ENCODE data around the gene EIF4B. TPM values are rescaled to one million over a fixed set of nuclear protein-coding genes. Genes with fewer than 3 reads are reported as not detected.

EIF4B gene
- polyA plus RNA-seq, 5 donors, result 400 to 558 (median 539) TPM

DNA sequence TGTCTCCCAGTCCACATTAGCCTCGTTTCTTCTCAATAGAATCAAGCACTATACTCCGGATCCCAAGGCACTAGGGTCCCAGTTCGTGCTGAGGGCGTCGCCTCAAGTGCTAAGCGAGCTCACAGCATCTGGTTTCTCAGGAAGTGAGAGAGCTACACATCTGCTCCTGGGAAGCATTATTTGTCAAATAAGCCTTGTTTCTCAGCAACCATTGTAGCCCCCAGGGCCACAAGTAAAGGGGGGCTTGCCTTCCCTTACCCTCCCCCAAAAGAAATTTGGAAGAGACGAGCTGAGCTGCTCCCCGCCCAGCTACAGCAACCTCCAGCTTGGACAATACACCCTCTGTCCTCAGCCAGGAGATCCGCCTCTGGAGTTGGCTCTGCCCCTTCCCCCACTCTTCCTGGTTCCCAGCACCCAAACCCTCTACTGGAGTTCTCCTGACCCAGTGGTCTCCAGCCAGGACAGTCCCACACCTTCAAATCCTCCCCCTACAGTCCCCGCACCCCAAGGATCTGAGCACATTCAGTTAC lies 37.9 kb downstream of the EIF4B start:
- no peak for DNase-seq

DNA sequence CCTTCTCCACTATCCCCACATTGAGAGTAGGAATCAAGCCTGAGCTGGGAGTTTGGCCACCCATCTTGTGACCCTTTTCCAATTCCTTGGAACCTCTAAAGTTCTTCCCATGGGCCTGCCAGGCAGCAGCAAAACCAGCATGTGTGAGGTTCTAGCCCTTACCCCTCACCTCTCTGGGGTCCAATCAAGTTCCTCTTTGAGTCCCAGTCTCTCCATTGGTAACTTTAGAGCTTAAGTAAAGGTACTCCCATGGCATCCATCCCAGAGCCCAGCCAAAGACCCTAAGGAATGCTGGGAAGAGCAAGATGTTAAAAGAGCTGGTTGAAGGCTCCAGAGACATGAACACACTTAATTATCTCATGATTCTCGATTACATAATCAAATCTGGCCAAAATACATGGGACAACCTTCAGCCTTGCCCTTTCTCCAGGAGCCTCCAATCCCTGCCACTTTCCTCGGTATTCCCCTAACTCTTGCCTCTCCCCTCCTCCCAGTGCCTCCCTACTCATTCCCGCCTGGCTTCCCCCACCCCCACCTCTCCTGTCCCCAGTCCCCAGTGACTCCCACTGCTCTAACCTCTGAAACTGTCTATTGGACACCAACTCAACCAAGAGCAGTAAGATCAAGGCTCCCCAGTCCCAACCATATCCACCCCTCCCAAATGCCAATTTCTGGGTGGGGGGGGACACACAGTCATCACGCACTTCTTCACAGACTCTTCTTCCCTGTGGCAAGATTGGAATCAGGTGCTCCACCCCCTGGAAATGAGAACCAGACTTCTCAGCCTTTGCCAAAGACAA lies 38.8 kb downstream of the EIF4B start:
- no peak for DNase-seq

DNA sequence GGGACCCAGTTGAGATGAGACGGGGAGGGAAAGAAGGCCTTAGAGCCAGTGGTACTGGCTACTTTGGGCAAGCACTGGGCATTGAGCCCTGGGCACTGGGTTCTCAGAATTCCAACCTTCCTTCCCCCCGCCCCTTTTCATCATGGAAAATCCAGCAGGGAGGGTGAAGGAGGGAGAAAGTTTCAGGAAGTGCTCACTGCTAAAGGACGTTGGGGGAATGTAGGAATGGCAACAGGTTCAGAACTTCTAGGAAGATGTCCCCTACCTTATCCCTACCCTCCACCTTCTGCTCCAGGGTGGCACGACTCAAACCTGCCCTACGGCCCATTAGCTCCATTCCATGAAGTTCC lies 39.4 kb downstream of the EIF4B start:
- no peak for DNase-seq

DNA sequence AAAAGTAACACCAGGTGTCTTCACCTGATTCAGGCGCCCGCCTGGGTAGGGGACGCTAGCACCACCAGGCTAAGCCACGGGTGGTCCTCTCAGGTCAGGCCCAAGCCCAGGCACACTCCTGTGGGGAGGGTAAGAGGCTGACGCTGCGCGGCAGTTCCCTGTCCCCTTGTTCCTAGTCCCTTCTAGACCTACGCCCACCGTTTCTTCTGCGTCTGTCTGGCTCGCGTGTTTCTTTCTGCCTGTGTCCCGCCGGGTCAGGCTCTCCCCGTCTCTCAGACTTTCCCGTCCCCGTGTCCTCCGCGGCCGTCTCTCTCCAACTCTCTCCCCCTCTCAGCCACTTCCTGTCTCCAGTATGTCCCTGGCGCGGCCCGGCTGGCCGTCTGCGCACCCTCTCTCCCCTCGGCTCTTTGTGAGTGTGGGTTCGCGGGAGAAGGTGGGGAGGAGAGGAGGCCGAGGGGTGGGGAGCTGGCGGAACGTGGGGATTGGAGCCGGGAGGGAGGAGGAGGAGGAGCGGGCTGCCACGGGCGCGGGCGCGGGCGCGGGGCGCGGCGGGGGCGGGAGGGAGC lies 40.5 kb downstream of the EIF4B start:
- peak; percentile 87 to 89 for DNase-seq

GRCh38 chr12:53047221-53048032 lies 41.2 kb downstream of the EIF4B start:
- DNase-seq, result peak; percentile 81 to 83

DNA sequence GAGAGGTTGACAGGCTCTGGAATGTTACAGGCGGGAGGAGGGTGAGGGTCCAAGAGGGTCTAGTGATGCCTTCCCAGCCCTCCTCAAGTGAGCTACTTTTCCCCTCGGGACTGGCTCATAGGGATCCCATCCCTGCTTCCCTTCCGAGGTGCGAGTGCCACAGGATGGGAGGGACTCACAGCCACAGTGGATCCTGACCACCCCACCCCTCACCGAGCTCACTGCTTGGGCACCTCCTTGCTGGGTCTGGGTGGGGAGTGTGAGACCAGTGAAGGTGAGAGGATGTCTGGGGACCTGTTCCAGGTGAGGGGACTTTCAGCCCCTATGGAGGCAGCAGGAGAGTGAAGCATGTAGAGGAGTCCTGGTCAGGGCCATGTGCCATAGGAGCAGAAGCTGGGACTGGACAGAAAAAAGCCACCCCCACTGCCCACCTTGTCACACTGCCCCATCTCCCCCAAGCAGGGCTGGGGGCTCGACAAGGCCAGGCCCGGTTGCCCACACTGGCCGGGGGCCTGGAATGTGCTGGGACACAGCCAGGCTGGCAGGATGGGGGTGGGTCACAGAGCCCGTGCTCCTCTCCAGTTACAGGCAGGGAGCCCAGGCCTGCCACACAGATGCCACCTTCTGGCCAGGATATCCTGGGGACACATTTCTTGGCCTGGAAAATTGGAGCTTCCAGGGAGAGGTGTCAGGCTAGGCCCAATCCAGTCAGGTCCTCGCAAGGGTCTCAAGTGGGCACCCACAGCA lies 42.0 kb downstream of the EIF4B start:
- no peak for DNase-seq

DNA sequence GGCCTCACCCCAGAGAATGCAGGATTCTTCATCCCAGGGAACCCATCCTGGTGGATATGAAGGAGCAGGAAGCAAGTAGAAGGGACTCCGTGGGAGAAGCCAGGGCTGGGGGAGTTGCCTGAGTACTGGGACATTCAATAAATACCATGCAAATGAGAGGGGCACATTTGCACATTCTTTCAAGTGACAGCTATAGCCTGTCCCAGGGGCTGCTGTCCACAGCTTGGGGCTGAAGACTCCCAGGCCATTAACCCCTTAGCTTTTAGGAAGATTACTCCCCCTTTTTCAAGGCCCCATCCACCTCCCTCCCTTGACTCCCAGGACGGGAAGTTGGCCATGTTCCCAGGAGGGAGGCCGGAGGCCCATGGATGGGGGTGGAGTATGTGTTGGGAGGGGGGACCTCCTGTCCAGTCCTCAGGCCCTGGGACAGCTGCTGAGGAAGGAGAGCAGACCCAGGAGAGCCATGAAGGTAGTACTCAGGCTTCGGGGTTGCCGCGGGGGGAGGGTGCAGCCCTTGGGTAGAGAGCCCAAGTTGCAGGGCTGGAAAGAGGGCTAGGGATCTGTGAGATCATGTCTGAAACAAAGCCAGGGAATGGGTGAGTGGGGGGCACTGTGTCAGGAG lies 42.6 kb downstream of the EIF4B start:
- DNase-seq, result peak; percentile 81 to 83

- DNase-seq, result no peak
Observed at GRCh38 chr12:53049571-53050318, 43.5 kb downstream of the EIF4B start, which contains the start of gene TNS2. TNS2 (plus strand) TSS chr12:53050065; CDS start chr12:53050186, 121 bp downstream.

GRCh38 chr12:53050426-53051057 lies 44.3 kb downstream of the EIF4B start:
- DNase-seq, result no peak

DNA sequence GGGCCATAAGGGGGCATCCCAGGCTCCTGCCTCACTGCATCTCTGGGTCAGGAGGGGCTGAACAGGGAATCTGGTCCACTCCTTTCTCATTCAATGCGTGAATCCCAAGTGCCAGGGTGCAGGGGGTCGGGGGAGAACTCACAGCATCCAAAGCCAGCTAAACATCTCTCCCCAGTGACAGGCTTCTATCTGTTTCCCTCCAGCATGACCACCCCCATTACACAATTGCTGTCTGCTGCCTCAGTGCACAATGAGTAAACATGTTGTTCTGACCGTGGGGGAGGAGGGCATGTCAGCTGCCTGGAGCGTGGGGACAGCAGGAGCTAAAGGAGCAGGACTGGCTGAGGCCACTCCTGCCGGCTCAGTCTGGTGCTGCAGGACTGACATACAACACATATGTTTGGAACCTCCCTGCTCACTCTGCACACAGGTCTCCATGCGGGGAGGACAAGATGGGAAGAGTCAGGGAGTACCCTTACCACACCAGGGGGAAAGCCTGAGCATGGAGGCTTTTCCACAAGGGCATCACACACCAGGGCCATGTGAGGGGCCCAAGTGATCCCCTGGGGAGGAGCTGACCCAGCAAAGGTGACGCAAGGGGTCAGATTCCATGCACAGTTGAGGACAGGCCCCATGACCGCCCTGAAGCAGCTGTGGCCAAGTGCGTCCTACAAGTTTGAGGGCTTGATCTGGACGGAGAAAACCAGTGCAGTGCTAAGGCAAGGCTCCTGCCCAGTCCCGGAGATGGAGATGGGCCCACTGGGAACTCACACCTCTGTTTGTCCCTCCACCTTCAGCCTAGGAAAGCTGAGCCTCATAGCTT lies 45.0 kb downstream of the EIF4B start:
- DNase-seq, result no peak

DNA sequence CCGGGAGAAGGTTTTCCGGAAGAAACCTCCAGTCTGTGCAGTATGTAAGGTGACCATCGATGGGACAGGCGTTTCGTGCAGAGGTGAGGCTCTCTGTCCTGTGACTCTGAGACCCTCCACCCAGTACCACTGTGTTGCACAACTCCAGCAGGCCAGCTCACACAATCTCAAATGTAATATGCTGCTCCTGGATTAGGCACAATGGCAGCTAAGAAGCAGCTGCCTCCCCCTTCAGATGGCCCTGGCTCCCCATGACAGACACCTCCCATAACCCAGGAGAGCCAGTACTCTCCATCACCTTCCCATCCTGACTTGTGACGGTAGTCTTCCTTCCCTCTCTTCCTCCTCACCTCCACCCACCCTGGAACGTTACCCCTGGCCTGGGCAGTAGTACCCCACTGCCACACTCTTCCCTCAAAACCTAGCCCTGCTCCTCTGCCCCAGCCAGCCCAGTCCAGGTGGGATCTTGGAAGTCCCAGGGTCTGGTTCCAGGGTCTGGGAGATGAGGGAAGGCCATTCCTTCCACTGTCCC lies 45.7 kb downstream of the EIF4B start:
- no peak for DNase-seq

- DNase-seq, result peak; percentile 92 to 94
Observed at GRCh38 chr12:53052419-53053217, 46.4 kb downstream of the EIF4B start.

- DNase-seq, result no peak
Observed at GRCh38 chr12:53053218-53054111, 47.2 kb downstream of the EIF4B start.

- peak; percentile 92 for DNase-seq
Observed at GRCh38 chr12:53054112-53054878, 48.0 kb downstream of the EIF4B start.

DNA sequence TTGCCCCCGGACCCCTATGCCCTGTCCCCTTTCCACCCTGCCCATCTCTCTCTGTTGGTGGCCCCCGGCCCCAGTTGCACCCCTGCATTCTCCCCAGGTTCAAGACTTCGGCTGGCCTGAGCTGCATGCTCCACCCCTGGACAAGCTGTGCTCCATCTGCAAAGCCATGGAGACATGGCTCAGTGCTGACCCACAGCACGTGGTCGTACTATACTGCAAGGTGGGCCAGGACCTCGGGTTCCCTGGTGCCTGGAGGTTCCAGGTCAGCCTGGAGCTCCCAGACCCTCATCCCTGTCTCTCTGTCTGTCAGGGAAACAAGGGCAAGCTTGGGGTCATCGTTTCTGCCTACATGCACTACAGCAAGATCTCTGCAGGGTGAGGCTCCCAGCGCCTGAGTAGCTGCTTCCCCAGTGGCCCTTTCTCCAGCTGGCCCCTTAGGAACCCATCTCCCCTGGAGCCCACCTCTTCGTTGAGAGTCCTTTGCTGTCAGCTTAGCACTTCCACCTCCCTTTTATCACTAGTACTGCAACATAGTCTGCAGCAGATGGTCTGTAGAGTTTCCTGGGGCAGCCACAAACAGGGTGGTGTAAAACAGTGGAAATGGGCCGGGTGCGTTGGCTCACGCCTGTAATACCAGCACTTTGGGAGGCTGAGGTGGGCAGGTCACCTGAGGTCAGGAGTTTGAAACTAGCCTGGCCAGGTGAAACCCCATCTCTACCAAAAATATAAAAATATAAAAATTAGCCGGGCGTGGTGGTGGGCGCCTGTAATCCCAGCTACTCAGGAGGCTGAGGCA lies 49.4 kb downstream of the EIF4B start:
- no peak for DNase-seq

Measured in right lung (tissue), 5 donors.